GM12865 (cell line): Measurements from ENCODE around the gene PARD6G.

ENCODE experiments used
- DNase-seq: peaks from one replicate; pipeline ENCODE4 v3.0.0; 2010; ENCODE audit warnings: low read depth
- H3K4me3 ChIP-seq: 2 replicates; pipeline ENCODE4 v1.5.1; 2011; ENCODE audit warnings: mild to moderate bottlenecking, low read depth, low read length, control low read depth
- TF ChIP-seq, protein P1 (sequence below): IDR thresholded peaks from 2 replicates; pipeline ENCODE4 v1.5.1; 2011; ENCODE audit warnings: low read length, control low read depth, low read depth, inconsistent platforms; ENCODE audit not compliant: insufficient read depth; ENCODE audit errors: missing control alignments

PARD6G gene

DNA sequence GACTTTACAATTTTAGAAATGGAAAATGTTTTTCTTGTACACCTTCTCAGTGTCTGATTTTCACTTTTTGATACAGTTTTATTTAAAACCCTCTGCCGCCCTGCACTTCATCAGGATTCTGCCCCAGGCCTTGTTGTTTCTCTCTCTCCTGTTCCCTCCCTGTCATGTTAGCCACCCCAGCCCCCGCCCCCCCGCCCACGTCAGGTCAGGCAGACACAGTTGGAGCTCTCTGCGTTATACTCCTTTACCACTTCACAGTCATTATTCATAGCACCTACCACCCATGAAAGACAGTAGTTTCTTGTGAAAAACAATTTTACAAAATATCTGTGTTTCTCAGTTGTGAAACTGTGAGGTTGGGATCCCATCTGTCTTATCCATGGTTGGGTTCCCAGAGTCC lies 116.8 kb downstream of the PARD6G start:
- DNase-seq, result no peak
- H3K4me3 ChIP-seq, result no peak overlapping the region
- TF ChIP-seq, protein P1, sequence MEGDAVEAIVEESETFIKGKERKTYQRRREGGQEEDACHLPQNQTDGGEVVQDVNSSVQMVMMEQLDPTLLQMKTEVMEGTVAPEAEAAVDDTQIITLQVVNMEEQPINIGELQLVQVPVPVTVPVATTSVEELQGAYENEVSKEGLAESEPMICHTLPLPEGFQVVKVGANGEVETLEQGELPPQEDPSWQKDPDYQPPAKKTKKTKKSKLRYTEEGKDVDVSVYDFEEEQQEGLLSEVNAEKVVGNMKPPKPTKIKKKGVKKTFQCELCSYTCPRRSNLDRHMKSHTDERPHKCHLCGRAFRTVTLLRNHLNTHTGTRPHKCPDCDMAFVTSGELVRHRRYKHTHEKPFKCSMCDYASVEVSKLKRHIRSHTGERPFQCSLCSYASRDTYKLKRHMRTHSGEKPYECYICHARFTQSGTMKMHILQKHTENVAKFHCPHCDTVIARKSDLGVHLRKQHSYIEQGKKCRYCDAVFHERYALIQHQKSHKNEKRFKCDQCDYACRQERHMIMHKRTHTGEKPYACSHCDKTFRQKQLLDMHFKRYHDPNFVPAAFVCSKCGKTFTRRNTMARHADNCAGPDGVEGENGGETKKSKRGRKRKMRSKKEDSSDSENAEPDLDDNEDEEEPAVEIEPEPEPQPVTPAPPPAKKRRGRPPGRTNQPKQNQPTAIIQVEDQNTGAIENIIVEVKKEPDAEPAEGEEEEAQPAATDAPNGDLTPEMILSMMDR, result no peak

- no peak for DNase-seq
- no peak overlapping the region for H3K4me3 ChIP-seq
- TF ChIP-seq, protein P1, result no peak
These were observed 117.5 kb downstream of the PARD6G start for GRCh38 chr18:80129672-80130367.

GRCh38 chr18:80127635-80128034 lies 119.7 kb downstream of the PARD6G start:
- DNase-seq, result no peak
- TF ChIP-seq, protein P1, result no peak
- no peak overlapping the region for H3K4me3 ChIP-seq

- H3K4me3 ChIP-seq, result no peak overlapping the region
- no peak for DNase-seq
- TF ChIP-seq, protein P1, result no peak
These were observed 120.5 kb downstream of the PARD6G start for GRCh38 chr18:80126797-80127196.

- no peak for DNase-seq
- no peak overlapping the region for H3K4me3 ChIP-seq
- TF ChIP-seq, protein P1, result no peak
These were observed 123.2 kb downstream of the PARD6G start for GRCh38 chr18:80124131-80124530.

DNA sequence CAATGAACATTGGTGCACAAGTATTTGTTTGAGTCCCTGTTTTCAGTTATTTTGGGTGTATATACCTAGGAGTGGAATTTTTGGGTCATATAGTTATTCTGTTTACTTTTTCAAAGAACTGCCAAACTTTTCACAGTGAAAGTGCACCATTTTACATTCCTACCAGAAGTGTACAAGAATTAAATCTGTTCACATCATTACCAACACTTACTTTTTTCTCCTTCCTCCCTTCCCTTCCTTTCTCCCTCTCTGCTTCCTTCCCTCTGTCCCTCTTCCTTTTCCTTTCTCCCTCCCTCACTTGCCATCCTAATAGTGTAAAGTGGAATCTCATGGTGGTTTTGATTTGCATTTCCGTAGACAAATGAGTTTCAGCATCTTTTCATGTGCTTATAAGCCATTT lies 126.4 kb downstream of the PARD6G start:
- no peak overlapping the region for H3K4me3 ChIP-seq
- TF ChIP-seq, protein P1, result no peak
- DNase-seq, result no peak

DNA sequence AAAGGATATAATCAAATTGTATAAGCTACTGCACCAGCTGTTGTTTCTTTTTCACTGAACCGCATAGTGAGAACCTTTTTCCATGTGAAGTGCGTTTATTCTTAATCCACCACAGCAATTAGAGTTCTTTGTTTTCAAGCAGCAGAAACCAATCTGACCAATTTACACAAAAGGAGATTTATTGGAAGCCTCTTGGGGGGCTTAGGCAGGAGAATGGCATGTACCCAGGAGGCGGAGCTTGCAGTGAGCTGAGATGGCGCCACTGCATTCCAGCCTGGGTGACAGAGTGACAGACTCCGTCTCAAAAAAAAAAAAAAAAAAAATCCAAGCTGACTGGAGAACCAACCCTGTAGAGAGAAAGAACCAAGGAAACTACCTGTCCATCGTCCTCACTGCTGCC lies 128.2 kb downstream of the PARD6G start:
- TF ChIP-seq, protein P1, result no peak
- no peak for DNase-seq
- H3K4me3 ChIP-seq, result no peak overlapping the region
